Astrocyte (in vitro differentiated cells and primary cell): ENCODE measurements around the gene FLVCR1.

Source experiments
- EZH2 ChIP-seq: IDR thresholded peaks from 2 replicates; pipeline ENCODE4 v1.6.1; 2012; ENCODE audit warnings: mild to moderate bottlenecking, low read length, inconsistent platforms; ENCODE audit not compliant: insufficient read depth
- TF ChIP-seq, protein P1 (sequence below): IDR thresholded peaks from 2 replicates; pipeline ENCODE4 v1.5.1; 2011; ENCODE audit warnings: low read depth, mild to moderate bottlenecking, inconsistent platforms, low read length, moderate library complexity; ENCODE audit not compliant: insufficient read depth

- TF ChIP-seq, protein P1, sequence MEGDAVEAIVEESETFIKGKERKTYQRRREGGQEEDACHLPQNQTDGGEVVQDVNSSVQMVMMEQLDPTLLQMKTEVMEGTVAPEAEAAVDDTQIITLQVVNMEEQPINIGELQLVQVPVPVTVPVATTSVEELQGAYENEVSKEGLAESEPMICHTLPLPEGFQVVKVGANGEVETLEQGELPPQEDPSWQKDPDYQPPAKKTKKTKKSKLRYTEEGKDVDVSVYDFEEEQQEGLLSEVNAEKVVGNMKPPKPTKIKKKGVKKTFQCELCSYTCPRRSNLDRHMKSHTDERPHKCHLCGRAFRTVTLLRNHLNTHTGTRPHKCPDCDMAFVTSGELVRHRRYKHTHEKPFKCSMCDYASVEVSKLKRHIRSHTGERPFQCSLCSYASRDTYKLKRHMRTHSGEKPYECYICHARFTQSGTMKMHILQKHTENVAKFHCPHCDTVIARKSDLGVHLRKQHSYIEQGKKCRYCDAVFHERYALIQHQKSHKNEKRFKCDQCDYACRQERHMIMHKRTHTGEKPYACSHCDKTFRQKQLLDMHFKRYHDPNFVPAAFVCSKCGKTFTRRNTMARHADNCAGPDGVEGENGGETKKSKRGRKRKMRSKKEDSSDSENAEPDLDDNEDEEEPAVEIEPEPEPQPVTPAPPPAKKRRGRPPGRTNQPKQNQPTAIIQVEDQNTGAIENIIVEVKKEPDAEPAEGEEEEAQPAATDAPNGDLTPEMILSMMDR, result no peak
- TF ChIP-seq EZH2, result no peak
These were observed 51.6 kb downstream of the FLVCR1 start for GRCh38 chr1:212909652-212910063.
